Endothelial cell of umbilical vein (primary cell): Measurements from ENCODE around the gene COBLL1.

Experiments
- CTCF ChIP-seq, 2 donors: IDR thresholded peaks; 1 replicate in 1 of 2; 2 replicates in 1 of 2; pipeline ENCODE4 v1.5.1; 2011; ENCODE audit warnings: low read length in 2 of 2, mild to moderate bottlenecking in 2 of 2, moderate library complexity in 2 of 2, control low read depth in 1 of 2, inconsistent platforms in 1 of 2, low read depth in 1 of 2; ENCODE audit not compliant: insufficient read depth in 1 of 2; ENCODE audit errors: extremely low read depth in 1 of 2
- EZH2 ChIP-seq: IDR thresholded peaks from 2 replicates; pipeline ENCODE4 v1.6.1; 2012; ENCODE audit warnings: borderline replicate concordance, low read depth, mild to moderate bottlenecking, moderate library complexity, low read length, inconsistent platforms; ENCODE audit not compliant: severe bottlenecking
- FOS ChIP-seq: IDR thresholded peaks from 2 replicates; pipeline ENCODE4 v1.6.1; 2011; ENCODE audit warnings: mild to moderate bottlenecking, low read length, moderate library complexity, borderline replicate concordance; ENCODE audit not compliant: insufficient read depth
- GATA2 ChIP-seq: IDR thresholded peaks from 2 replicates; pipeline ENCODE4 v1.7.0; 2011; ENCODE audit warnings: low read depth, mild to moderate bottlenecking, moderate library complexity, mixed read lengths, low read length; ENCODE audit not compliant: insufficient read length, insufficient read depth
- JUN ChIP-seq: IDR thresholded peaks from 2 replicates; pipeline ENCODE4 v1.6.1; 2011; ENCODE audit warnings: borderline replicate concordance, low read depth; ENCODE audit not compliant: insufficient read length, insufficient read depth
- MYC ChIP-seq: IDR thresholded peaks from one replicate; pipeline ENCODE4 v1.6.1; 2011; ENCODE audit warnings: mild to moderate bottlenecking, low read depth, low read length
- POLR2A ChIP-seq: IDR thresholded peaks from 2 replicates; pipeline ENCODE4 v1.6.1; 2012; ENCODE audit warnings: low read depth, mild to moderate bottlenecking, control low read depth, low read length
- POLR2AphosphoS5 ChIP-seq: IDR thresholded peaks from 2 replicates; pipeline ENCODE4 v1.6.1; 2012; ENCODE audit warnings: low read depth, mild to moderate bottlenecking, control low read depth, low read length, moderate library complexity; ENCODE audit not compliant: insufficient read depth
- TF ChIP-seq, protein P1 (sequence below): IDR thresholded peaks from 2 replicates; pipeline ENCODE4 v1.6.1; 2011; ENCODE audit not compliant: insufficient read depth, insufficient read length

- TF ChIP-seq FOS (no peak), CTCF (IDR thresholded peaks at IDR 0.05; ENCODE audit: extremely low read depth in 1 of 2, insufficient read depth in 1 of 2, low read depth in 1 of 2, low read length in 2 of 2) (no peak), EZH2 (no peak), POLR2AphosphoS5 (no peak), POLR2A (no peak), JUN (no peak), MYC (no peak), GATA2 (no peak)
- TF ChIP-seq, protein P1, sequence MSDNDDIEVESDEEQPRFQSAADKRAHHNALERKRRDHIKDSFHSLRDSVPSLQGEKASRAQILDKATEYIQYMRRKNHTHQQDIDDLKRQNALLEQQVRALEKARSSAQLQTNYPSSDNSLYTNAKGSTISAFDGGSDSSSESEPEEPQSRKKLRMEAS, result no peak
Measured at GRCh38 chr2:164850235-164850634, 8.6 kb upstream of the COBLL1 start.
